SU-DHL-6 (cell line): ENCODE data around the gene TECPR2.

Experiments used
- H2AFZ ChIP-seq: fragments of 200-600 bp; sonication (generic); 2 replicates; pipeline ENCODE4 v1.6.1; 2014; ENCODE audit warnings: low read depth, mild to moderate bottlenecking, moderate library complexity, mixed read lengths, antibody characterized with exemption, low read length; ENCODE audit not compliant: severe bottlenecking
- H3F3A ChIP-seq: fragments of 200-600 bp; shearing (Covaris generic); 2 replicates; pipeline ENCODE4 v1.6.0; 2016; ENCODE audit warnings: antibody characterized with exemption, mild to moderate bottlenecking; ENCODE audit not compliant: insufficient read depth
- H3K27ac ChIP-seq: fragments of 200-600 bp; sonication (generic); 2 replicates; pipeline ENCODE4 v1.5.1; 2016; ENCODE audit warnings: low read depth, mild to moderate bottlenecking, low read length, moderate library complexity, mixed read lengths
- H3K27me3 ChIP-seq: fragments of 200-600 bp; sonication (generic), shearing (Covaris generic); 2 replicates; pipeline ENCODE4 v1.6.0; 2014; ENCODE audit warnings: mild to moderate bottlenecking, low read length
- H3K36me3 ChIP-seq: fragments of 200-600 bp; sonication (generic); 2 replicates; pipeline ENCODE4 v1.6.1; 2014; ENCODE audit warnings: mild to moderate bottlenecking, low read length, mixed read lengths
- H3K4me2 ChIP-seq: fragments of 300-600, 200-600 bp; shearing (Covaris generic), sonication (generic); 2 replicates; pipeline ENCODE4 v1.6.0; 2014; ENCODE audit warnings: low read length, low read depth, mild to moderate bottlenecking; ENCODE audit not compliant: poor library complexity, severe bottlenecking
- H3K4me3 ChIP-seq: fragments of 200-600 bp; sonication (generic); 2 replicates; pipeline ENCODE4 v1.5.1; 2014; ENCODE audit warnings: antibody characterized with exemption, low read length, mild to moderate bottlenecking, mixed read lengths; ENCODE audit not compliant: insufficient read depth, poor library complexity, severe bottlenecking
- H3K79me2 ChIP-seq: fragments of 200-600 bp; sonication (generic); 2 replicates; pipeline ENCODE4 v1.6.1; 2014; ENCODE audit warnings: mild to moderate bottlenecking, low read length, moderate library complexity; ENCODE audit not compliant: insufficient read depth
- H3K9ac ChIP-seq: fragments of 200-600 bp; sonication (generic); 2 replicates; pipeline ENCODE4 v1.7.0; 2014; ENCODE audit warnings: mild to moderate bottlenecking, low read length
- H3K9me2 ChIP-seq: fragments of 200-600 bp; sonication (generic); replicated peaks from 2 replicates; pipeline ENCODE4 v1.6.1; 2014; ENCODE audit warnings: low read length; ENCODE audit not compliant: insufficient read depth
- H3K9me3 ChIP-seq: fragments of 200-600 bp; sonication (generic); 2 replicates; pipeline ENCODE4 v1.6.1; 2014; ENCODE audit warnings: low read length, mixed read lengths; ENCODE audit not compliant: insufficient read depth
- H4K20me1 ChIP-seq: fragments of 200-600 bp; sonication (generic); 2 replicates; pipeline ENCODE4 v1.6.1; 2014; ENCODE audit warnings: low read depth, mild to moderate bottlenecking, antibody characterized with exemption, low read length, moderate library complexity, mixed read lengths
- CTCF ChIP-seq: fragments of 200-600 bp; sonication (generic); IDR thresholded peaks from one replicate; pipeline ENCODE4 v1.5.1; 2017; ENCODE audit warnings: antibody characterized with exemption, mild to moderate bottlenecking, low read length, moderate library complexity; ENCODE audit not compliant: insufficient read depth, poor library complexity, severe bottlenecking
- EZH2phosphoT487 ChIP-seq: fragments of 200-600 bp; sonication (generic), shearing (Covaris generic); conservative IDR thresholded peaks from 2 replicates; pipeline ENCODE4 v1.6.1; 2018; ENCODE audit warnings: mild to moderate bottlenecking, antibody characterized with exemption, low read length, moderate library complexity, mixed read lengths

TECPR2 gene

GRCh38 chr14:102442241-102443211 is 79.8 kb downstream of the TECPR2 start:
- no peak overlapping the region for H3K4me2 ChIP-seq
- H3F3A ChIP-seq = no peaks in the 10 kb centered on the region
- H3K9ac ChIP-seq = no peak overlapping the region
- no peaks in the 10 kb centered on the region for H3K9me2 ChIP-seq
- no peaks in the 10 kb centered on the region for H3K36me3 ChIP-seq
- H3K27ac ChIP-seq = no peak overlapping the region
- no peaks in the 10 kb centered on the region for H3K27me3 ChIP-seq
- H3K79me2 ChIP-seq = no peaks in the 10 kb centered on the region
- no peak overlapping the region for H3K4me3 ChIP-seq
- no peaks in the 10 kb centered on the region for H4K20me1 ChIP-seq
- H2AFZ ChIP-seq = no peak overlapping the region
- H3K9me3 ChIP-seq = no peaks in the 10 kb centered on the region
- no peak for TF ChIP-seq CTCF
- no peak for TF ChIP-seq EZH2phosphoT487

DNA sequence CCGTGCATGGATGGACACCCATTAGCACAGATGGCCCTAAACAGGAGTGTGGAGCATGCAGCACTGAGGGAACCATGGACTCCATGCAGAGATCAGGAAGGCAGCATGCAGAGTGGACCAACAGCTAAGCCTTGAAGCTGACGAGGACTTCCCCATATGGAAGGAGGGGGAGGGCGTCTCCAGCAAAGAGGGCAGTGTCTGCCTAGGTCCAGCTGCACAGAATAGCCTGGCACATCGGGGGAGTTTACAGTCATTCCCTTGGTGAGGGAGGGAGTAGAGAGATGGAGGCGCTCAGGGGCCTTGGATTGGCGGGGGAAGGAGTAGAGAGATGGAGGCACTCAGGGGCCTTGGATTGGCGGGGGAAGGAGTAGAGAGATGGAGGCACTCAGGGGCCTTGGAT is 82.3 kb downstream of the TECPR2 start:
- H2AFZ ChIP-seq = no peak overlapping the region
- H3K4me3 ChIP-seq = no peak overlapping the region
- TF ChIP-seq EZH2phosphoT487 (no peak), CTCF (no peak)
- no peaks in the 10 kb centered on the region for H3K36me3 ChIP-seq
- no peaks in the 10 kb centered on the region for H4K20me1 ChIP-seq
- no peaks in the 10 kb centered on the region for H3F3A ChIP-seq
- no peak overlapping the region for H3K4me2 ChIP-seq
- H3K79me2 ChIP-seq = no peaks in the 10 kb centered on the region
- H3K9me3 ChIP-seq = no peaks in the 10 kb centered on the region
- no peak overlapping the region for H3K27ac ChIP-seq
- H3K9ac ChIP-seq = no peak overlapping the region
- no peaks in the 10 kb centered on the region for H3K9me2 ChIP-seq
- no peaks in the 10 kb centered on the region for H3K27me3 ChIP-seq

GRCh38 chr14:102445641-102446040 is 82.9 kb downstream of the TECPR2 start:
- no peaks in the 10 kb centered on the region for H4K20me1 ChIP-seq
- no peak overlapping the region for H2AFZ ChIP-seq
- H3K4me2 ChIP-seq = no peak overlapping the region
- no peaks in the 10 kb centered on the region for H3K36me3 ChIP-seq
- no peaks in the 10 kb centered on the region for H3K9me2 ChIP-seq
- H3K9ac ChIP-seq = no peak overlapping the region
- no peaks in the 10 kb centered on the region for H3F3A ChIP-seq
- no peaks in the 10 kb centered on the region for H3K9me3 ChIP-seq
- no peaks in the 10 kb centered on the region for H3K79me2 ChIP-seq
- no peaks in the 10 kb centered on the region for H3K27me3 ChIP-seq
- no peak for TF ChIP-seq CTCF
- TF ChIP-seq EZH2phosphoT487 = no peak
- no peak overlapping the region for H3K27ac ChIP-seq
- H3K4me3 ChIP-seq = no peak overlapping the region
